Subcutaneous abdominal adipose tissue (tissue), 5 donors: Measurements from ENCODE around the gene SLC35E2B.

Source experiments
- H3K27ac ChIP-seq: one replicate; pipeline ENCODE4 v1.7.0; 2013; ENCODE audit warnings: low read depth, mild to moderate bottlenecking, inconsistent platforms, low read length, moderate library complexity
- H3K27me3 ChIP-seq, 5 donors: one replicate each; pipeline ENCODE4 v1.7.0; 2013; ENCODE audit warnings: low read length in 5 of 5, inconsistent platforms in 1 of 5; ENCODE audit not compliant: control insufficient read depth in 5 of 5, insufficient read depth in 4 of 5
- H3K36me3 ChIP-seq, 5 donors: one replicate each; pipeline ENCODE4 v1.7.0; 2013; ENCODE audit warnings: low read length in 5 of 5; ENCODE audit not compliant: control insufficient read depth in 5 of 5, insufficient read depth in 5 of 5
- H3K4me1 ChIP-seq, 5 donors: one replicate each; pipeline ENCODE4 v1.7.0; 2013; ENCODE audit warnings: low read length in 5 of 5, mild to moderate bottlenecking in 3 of 5, moderate library complexity in 1 of 5; ENCODE audit not compliant: control insufficient read depth in 5 of 5, insufficient read depth in 5 of 5
- H3K4me3 ChIP-seq, 5 donors: one replicate each; pipeline ENCODE4 v1.7.0; 2013; ENCODE audit warnings: low read length in 5 of 5, low read depth in 1 of 5
- H3K9ac ChIP-seq, 5 donors: one replicate each; pipeline ENCODE4 v1.7.0; 2013; ENCODE audit warnings: low read length in 5 of 5, mild to moderate bottlenecking in 4 of 5, moderate library complexity in 3 of 5
- H3K9me3 ChIP-seq, 5 donors: one replicate each; pipeline ENCODE4 v1.7.0; 2013; ENCODE audit warnings: low read length in 5 of 5; ENCODE audit not compliant: control insufficient read depth in 5 of 5
- donor health status: healthy.
- donor health status: healthy.
- donor health status: healthy.
- donor health status: healthy.
- donor health status: healthy.

Gene SLC35E2B

GRCh38 chr1:1623631-1624442 lies 68.8 kb downstream of the SLC35E2B start:
- Histone ChIP-seq H3K27me3 (peaks cover 0 to 7% (median 0%) of the 10 kb centered on the region in 5 donors), H3K9me3 (no peaks in the 10 kb centered on the region), H3K27ac (no peak overlapping the region), H3K36me3 (peaks cover 0 to 29% (median 25%) of the 10 kb centered on the region in 5 donors), H3K4me1 (no peaks in the 10 kb centered on the region), H3K4me3 (no peak overlapping the region), H3K9ac (no peak overlapping the region)

GRCh38 chr1:1623181-1623630 lies 69.4 kb downstream of the SLC35E2B start:
- H3K9ac ChIP-seq: no peak overlapping the region
- peaks cover 0 to 3% (median 0%) of the 10 kb centered on the region in 5 donors for H3K27me3 ChIP-seq
- H3K9me3 ChIP-seq: no peaks in the 10 kb centered on the region
- H3K4me3 ChIP-seq: no peak overlapping the region
- no peak overlapping the region for H3K27ac ChIP-seq
- peaks cover 0 to 27% (median 24%) of the 10 kb centered on the region in 5 donors for H3K36me3 ChIP-seq
- H3K4me1 ChIP-seq: no peaks in the 10 kb centered on the region

GRCh38 chr1:1622788-1623094 lies 69.9 kb downstream of the SLC35E2B start:
- no peaks in the 10 kb centered on the region for H3K27me3 ChIP-seq
- no peaks in the 10 kb centered on the region for H3K4me1 ChIP-seq
- no peaks in the 10 kb centered on the region for H3K9me3 ChIP-seq
- no peak overlapping the region for H3K9ac ChIP-seq
- no peak overlapping the region for H3K4me3 ChIP-seq
- peaks cover 0 to 27% (median 25%) of the 10 kb centered on the region in 5 donors for H3K36me3 ChIP-seq
- H3K27ac ChIP-seq: no peak overlapping the region

GRCh38 chr1:1622010-1622787 lies 70.4 kb downstream of the SLC35E2B start:
- no peak overlapping the region for H3K4me3 ChIP-seq
- H3K9ac ChIP-seq: no peak overlapping the region
- H3K27ac ChIP-seq: no peak overlapping the region
- H3K4me1 ChIP-seq: peaks cover under 1 to 5% (median under 1%) of the 10 kb centered on the region in 5 donors
- H3K9me3 ChIP-seq: no peaks in the 10 kb centered on the region
- H3K27me3 ChIP-seq: no peaks in the 10 kb centered on the region
- H3K36me3 ChIP-seq: peaks cover 0 to 28% (median 26%) of the 10 kb centered on the region in 5 donors

DNA sequence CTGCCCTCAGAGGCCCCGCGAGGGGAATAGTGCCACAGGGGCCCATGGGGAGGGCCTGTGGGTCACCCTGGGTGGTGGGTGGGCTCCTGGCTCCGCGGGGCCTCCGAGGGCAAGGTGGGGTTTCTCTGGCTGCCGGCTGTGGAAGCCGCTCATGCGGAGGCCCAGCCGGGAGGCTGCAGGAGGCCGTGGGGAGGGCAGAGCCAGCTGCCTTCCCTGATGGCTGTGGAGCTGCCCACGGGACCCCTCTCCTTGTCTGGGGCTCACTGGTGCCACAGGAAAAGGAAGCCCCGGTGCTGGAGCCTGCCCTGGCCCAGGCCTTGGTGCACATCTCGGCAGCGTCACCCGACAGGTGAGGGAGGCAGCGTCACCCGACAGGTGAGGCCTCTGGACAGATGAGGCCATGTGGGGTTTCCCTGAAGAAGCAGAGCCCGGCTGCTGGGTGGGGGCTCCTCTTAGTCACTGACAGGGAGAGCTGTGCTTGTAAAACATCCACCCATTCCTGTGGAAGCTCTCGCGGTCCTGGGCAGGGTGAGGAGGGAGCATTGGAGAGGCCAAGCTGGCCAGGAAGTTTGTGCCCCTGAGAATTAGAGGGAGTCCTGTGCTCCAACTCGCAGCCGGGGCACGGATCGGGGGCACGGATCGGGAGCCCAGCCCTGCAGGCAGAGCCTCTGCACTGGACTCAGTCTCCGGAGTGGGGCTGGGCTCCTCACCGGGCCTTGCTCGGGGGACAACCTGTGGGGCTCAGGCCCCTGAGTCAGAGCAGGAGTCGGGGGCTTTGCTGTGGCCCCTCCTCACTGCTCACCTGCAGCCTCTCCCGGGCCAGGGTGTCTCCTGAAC lies 71.2 kb downstream of the SLC35E2B start:
- Histone ChIP-seq H3K9me3 (no peaks in the 10 kb centered on the region), H3K36me3 (peaks cover 0 to 26% (median 23%) of the 10 kb centered on the region in 5 donors), H3K27ac (no peak overlapping the region), H3K9ac (no peak overlapping the region), H3K4me3 (no peak overlapping the region), H3K4me1 (peaks cover 5 to 13% (median 9%) of the 10 kb centered on the region in 5 donors), H3K27me3 (no peaks in the 10 kb centered on the region)

DNA sequence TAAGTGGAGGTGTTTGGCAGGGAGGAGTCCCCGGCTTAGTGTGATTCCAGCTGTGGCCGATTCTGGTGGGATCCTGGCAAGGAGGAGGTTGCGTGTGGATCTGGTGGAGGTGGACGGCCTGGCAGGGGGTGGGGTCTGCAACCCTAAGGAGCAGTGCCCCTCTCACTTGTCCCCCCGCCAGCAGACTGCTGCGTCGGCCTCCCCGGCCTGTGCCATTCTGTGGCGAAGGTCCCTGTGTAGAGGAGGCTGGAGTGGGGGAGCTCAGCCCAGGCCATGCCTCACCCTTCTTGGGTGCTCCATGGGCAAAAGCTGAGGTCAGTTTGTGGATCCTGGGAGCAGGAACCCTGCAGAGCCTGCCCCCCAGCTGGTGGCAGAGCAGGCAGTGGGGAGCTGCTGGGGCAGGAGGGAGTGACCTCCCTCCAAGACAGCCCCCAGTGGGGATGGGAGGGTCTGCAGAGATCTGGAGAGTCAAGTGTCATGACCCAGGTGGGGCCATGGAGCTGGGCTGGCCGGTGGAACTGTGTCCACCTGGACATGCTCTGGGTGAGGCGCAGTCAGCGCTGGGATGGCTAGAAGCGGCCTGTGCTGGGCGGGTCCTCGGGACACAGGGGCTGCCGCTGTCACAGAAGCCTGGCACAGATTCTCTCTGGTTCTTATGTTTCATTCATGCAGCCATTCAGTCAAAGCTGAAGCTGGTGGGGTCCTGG lies 72.0 kb downstream of the SLC35E2B start:
- H3K4me3 ChIP-seq: no peak overlapping the region
- H3K27me3 ChIP-seq: no peaks in the 10 kb centered on the region
- H3K9ac ChIP-seq: no peak overlapping the region
- peaks cover 5 to 15% (median 11%) of the 10 kb centered on the region in 5 donors for H3K4me1 ChIP-seq
- H3K36me3 ChIP-seq: peaks cover 0 to 24% (median 23%) of the 10 kb centered on the region in 5 donors
- H3K27ac ChIP-seq: no peak overlapping the region
- H3K9me3 ChIP-seq: no peaks in the 10 kb centered on the region

GRCh38 chr1:1619917-1620361 lies 72.7 kb downstream of the SLC35E2B start:
- Histone ChIP-seq H3K9ac (no peak overlapping the region), H3K27ac (no peak overlapping the region), H3K36me3 (peaks cover 0 to 24% (median 19%) of the 10 kb centered on the region in 5 donors), H3K27me3 (no peaks in the 10 kb centered on the region), H3K9me3 (no peaks in the 10 kb centered on the region), H3K4me3 (no peak overlapping the region), H3K4me1 (peaks cover 5 to 17% (median 12%) of the 10 kb centered on the region in 5 donors)

- H3K27ac ChIP-seq: no peak overlapping the region
Measured at GRCh38 chr1:1618396-1619068, 74.1 kb downstream of the SLC35E2B start.

DNA sequence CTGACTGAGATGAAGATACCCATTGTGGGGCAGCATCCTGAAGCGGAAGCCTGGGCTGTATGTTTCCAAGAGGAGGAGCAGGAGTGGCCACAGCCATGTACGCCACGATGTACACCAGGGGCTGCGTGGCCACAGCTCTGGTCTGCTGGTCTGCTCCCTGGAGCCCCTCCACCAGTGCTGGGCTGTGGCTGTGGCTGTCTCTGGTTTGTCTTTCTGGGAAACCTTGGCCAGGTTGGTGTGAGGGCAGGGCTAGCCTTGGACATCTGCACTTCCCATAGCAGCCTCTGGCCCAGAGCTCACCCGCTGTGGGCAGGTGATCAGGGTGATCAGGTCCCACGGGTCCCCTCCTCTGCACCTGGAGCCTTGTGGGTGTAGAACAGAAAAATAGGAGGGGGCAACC lies 74.7 kb downstream of the SLC35E2B start:
- H3K9ac ChIP-seq: no peak overlapping the region
- no peak overlapping the region for H3K4me3 ChIP-seq
- H3K9me3 ChIP-seq: no peaks in the 10 kb centered on the region
- peaks cover 0 to 16% (median 11%) of the 10 kb centered on the region in 5 donors for H3K36me3 ChIP-seq
- no peak overlapping the region for H3K27ac ChIP-seq
- H3K27me3 ChIP-seq: no peaks in the 10 kb centered on the region
- peaks cover 14 to 34% (median 28%) of the 10 kb centered on the region in 5 donors for H3K4me1 ChIP-seq

More at GRCh38 chr1:1618396-1619068, 74.1 kb downstream of the SLC35E2B start:
- no peak overlapping the region for H3K4me3 ChIP-seq
- H3K9ac ChIP-seq: no peak overlapping the region
- peaks cover 14 to 31% (median 26%) of the 10 kb centered on the region in 5 donors for H3K4me1 ChIP-seq
- no peaks in the 10 kb centered on the region for H3K9me3 ChIP-seq
- peaks cover 0 to 16% (median 11%) of the 10 kb centered on the region in 5 donors for H3K36me3 ChIP-seq
- H3K27me3 ChIP-seq: no peaks in the 10 kb centered on the region
